HG03439 (cell line): Measurements from ENCODE around the gene BLOC1S2.
"Not testable (repeated sequence)": the region's sequence is repeated elsewhere in the genome, so short reads cannot be mapped to it uniquely, and the experiment has no call there.

Experiments
- ATAC-seq: cut with Tn5 transposase; IDR thresholded peaks from one replicate; pipeline ENCODE4 v1.9.1; 2021; ENCODE audit warnings: mild to moderate bottlenecking, moderate library complexity; ENCODE audit not compliant: unreplicated experiment

Gene BLOC1S2

DNA sequence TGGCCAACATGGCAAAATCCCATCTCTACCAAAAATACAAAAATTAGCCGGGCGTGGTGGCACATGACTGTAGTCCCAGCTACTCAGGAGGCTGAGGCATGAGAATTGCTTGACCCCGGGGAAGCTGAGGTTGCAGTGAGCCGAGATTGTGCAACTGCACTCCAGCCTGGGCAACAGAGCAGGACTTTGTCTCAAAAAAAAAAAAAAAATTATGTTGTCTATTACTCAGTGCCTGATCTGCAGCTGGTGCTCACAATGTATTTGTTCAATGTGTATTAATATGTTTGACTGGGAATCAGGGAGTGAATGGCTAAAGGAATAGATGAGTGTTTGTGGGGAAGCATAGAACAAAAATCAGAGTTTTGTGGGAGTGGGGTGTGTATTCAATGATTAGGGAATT lies 5.8 kb upstream of the BLOC1S2 start:
- not testable (repeated sequence) for ATAC-seq

DNA sequence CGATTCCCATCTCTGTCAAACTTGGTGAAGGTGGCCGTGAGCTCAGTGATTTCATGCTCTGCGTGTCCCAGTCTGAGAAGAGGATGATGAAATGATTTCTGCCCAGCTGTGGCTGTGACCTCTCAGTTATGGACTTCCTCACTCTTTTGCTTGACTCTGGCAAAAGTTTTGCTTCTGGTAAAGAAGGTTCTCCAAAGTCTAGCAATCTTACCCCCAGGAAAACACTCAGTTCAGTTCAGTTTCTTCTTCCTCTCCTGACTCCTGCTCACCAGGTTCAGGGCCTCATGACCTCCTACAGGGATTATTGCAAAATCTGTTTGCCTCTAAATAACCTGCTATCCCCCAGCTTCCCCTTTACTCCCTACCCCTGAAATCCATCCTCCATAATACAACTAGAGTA lies 4.9 kb upstream of the BLOC1S2 start:
- ATAC-seq, result no peak

DNA sequence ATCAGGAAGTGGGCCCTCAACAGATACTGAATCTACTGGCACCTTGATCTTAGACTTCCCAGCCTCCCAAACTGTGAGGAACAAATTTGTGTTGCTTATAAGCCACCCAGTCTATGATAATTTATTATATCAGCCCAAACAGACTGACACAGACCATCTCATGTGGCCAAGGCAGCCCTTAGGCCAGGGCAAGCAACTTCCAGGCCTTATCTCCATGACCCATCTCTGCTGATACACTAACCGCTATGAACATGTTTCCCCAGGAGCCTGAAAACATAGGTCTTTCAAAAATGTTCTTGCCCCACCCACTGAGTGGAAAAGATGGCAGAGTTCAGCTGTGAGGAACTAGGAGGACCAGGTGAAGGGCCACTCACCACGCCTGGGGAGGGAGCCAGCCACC lies 3.2 kb upstream of the BLOC1S2 start:
- ATAC-seq, result no peak

DNA sequence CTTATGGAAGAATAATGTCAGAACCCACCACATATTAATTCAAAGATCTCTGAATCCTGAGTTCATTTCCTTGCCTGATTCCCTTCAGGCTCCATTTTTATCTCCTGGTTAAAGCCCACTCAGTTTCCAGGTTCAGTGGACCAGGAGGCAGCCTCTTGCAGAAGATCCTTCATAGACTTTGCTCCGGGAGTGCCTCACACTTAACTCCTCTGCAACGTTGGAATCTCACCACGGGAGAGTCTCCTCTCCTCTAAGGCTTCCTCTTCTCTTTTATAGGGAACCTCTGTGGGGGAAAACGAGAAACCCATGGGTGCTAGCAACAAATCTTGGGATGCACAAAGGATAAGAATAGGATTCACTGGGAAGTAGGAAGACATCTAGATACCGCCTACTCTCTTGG lies 1.7 kb upstream of the BLOC1S2 start:
- no peak for ATAC-seq

DNA sequence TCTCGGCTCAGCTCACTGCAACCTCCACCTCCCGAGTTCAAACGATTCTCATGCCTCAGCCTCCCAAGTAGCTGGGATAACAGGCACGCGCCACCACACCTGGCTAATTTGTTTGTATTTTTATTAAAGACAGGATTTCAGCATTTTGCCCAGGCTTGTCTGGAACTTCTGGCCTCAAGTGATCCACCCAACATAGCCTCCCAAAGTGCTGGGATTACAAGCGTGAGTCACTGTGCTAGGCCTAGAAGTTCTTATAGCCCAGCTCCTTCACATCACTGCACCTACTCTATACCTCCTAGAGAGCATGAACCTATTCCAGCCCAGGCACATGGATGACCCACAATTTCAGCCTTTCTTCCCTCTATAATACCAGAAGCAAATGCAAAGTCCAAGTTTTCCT lies 1.3 kb upstream of the BLOC1S2 start:
- no peak for ATAC-seq

DNA sequence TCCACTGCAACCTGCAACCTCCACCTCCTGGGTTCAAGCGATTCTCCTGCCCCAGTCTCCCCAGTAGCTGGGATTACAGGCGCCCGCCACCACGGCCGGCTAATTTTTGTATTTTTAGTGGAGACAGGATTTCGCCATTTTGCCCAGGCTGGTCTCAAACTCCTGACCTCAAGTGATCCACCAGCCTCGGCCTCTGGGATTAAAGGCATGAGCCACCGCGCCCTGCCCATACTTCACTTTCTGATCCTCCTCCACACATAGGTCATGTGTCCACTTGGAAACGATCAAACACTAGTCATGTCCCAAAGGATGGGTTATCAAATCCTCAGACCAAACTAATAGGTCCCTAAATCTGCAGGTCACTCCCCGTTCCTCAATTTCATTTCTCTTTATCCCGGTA lies 1.2 kb downstream of the BLOC1S2 start:
- not testable (repeated sequence) for ATAC-seq

DNA sequence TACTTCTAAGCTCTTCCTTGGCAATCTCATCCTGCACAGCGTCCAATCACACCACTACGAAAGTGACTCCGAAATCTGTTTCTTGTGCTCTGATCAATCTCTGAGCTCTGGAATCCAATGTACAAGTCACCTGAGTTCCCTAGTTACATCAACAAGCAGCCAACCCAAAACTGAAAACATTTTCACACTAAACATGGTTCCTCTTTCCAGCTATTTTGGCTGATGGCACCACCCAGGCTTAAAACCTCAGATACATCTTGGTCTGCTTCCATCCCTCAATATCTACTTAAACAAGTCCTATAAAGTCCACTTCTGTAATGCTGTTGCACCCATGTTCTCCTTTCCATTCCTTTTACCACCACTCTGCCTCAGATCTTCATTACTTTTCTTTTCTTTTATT lies 3.6 kb downstream of the BLOC1S2 start:
- no peak for ATAC-seq

DNA sequence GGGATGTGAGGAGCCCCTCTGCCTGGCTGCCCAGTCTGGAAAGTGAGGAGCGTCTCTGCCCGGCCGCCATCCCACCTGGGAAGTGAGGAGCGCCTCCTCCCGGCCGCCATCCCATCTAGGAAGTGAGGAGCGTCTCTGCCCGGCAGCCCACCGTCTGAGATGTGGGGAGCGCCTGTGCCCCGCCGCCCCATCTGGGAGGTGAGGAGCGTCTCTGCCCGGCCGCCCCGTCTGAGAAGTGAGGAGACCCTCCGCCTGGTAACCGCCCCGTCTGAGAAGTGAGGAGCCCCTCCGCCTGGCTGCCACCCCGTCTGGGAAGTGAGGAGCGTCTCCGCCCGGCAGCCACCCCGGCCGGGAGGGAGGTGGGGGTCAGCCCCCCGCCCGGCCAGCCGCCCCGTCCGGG lies 9.5 kb downstream of the BLOC1S2 start:
- not testable (repeated sequence) for ATAC-seq

DNA sequence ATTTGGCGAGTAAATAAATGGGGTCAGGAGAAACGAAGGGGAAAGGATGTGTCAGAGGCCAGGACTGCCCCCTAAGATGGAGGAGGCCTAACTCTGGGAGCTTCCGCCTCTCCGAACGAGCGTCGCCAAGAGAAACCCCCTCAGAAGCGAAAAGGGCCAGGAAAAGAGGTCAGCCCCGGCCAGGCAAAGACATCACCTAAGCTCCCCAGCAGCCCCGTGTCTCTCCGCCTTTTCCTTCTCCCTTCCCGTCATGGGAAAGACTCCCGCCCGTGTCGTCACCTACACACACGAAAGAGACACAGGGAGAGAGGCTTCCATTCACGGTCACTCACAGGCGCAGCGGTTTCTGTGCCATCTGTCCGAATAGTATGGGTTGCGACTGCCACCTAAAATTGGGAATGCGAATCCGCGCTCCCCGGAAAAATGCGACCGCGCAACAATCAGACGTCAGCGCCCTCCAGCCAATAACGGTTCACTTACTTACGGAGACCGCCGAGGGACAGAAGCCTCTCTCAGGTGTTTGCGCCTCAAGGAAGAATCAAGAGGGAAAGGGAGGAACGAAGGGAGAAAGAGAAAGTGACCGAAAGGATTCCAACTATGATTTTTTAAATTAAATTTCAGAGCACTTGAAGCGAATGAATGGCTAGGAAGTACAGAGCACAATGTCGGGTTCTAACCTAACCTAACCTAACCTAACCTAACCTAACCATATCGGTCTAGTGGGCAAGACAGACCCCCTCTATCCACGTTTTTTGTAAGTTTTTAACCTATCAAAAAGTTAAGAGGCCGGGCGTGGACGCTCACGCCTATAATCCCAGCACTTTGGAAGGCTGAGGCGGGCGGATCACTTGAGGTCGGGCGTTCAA lies 19.0 kb downstream of the BLOC1S2 start, which contains the start of gene CWF19L1:
TSS of gene CWF19L1 (minus strand) at position 400 of the 866 bp plus-strand sequence. CDS start at position 355, 45 bp downstream.
- peak; percentile 55 for ATAC-seq

DNA sequence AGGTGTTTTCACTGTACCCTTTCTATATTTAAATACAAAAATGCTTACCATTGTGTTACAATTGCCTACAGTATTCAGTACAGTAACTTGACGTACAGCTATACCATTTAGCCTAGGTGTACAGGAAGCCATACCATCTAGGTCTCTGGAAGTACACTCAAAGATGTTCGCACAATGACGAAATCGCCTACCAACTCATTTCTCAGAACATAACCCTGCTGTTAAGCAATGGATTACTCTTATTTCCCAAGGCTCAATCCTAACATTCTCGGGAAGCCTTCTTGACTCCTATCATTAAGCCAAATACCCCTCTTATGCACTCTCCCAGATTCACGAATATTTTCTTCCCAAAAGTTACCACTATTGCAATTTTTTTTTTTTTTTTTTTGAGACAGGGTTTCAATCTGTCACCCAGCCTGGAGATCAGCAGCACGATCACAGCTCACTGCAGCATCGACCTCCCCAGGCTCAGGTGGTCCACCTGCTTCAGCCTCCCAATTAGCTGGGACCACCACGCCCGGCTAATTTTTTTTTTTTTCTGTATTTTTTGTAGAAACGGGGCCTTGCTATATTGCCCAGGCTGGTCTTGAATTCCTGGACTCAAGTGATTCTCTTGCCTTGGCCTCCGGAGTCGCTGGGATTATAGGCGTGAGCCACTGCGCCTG lies 20.5 kb downstream of the BLOC1S2 start:
- ATAC-seq, result no peak

DNA sequence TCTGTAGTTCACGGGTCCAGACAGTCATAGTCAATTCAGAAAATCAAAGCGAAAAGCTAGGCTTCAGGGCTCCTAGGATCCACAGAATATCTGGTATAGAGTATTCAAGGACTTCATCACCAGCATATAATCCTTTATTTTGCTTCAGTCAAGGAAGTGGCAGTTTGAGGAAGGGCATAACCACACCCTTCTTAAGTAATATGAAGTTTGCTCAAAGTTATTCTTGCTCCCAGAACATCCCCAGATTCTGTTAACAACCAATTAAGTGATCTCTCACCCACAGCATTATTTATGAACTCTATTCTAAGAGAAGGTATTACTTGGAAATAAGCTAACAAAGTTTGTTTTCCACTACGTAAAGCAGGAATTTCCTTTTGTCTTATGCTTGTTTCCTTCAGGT lies 32.3 kb downstream of the BLOC1S2 start:
- no peak for ATAC-seq

DNA sequence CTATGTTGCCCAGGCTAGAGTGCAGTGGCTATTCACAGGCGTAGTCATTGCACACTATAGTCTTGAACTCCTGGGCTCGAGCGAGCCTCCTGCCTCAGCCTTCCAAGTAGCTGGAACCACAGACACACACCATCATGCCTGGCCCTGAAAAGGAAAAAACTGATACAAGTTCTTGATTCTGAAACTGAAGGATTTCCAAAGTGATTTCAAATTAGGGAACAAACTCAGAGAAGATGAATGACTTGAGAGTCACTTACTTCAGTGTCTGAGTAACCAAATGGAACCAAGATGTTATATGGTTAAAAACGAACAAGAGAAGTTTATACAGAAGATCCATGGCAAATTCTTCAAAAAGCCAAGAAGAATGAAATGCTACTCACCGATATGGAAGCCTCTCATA lies 33.4 kb downstream of the BLOC1S2 start:
- ATAC-seq, result no peak

DNA sequence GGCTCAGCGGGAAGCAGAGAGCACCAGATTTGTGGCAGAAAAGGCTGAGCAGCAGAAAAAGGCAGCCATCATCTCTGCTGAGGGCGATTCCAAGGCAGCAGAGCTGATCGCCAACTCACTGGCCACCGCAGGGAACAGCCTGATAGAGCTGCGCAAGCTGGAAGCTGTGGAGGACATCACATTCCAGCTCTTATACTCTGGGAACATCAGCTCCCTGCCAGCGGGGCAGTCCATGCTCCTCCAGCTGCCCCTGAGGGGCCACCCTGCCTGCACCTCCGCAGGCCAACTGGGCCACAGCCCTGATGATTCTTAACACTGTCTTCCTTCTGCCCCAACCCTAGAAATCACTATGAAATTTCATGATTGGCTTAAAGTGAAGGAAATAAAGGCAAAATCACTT lies 37.7 kb downstream of the BLOC1S2 start:
- ATAC-seq, result no peak

DNA sequence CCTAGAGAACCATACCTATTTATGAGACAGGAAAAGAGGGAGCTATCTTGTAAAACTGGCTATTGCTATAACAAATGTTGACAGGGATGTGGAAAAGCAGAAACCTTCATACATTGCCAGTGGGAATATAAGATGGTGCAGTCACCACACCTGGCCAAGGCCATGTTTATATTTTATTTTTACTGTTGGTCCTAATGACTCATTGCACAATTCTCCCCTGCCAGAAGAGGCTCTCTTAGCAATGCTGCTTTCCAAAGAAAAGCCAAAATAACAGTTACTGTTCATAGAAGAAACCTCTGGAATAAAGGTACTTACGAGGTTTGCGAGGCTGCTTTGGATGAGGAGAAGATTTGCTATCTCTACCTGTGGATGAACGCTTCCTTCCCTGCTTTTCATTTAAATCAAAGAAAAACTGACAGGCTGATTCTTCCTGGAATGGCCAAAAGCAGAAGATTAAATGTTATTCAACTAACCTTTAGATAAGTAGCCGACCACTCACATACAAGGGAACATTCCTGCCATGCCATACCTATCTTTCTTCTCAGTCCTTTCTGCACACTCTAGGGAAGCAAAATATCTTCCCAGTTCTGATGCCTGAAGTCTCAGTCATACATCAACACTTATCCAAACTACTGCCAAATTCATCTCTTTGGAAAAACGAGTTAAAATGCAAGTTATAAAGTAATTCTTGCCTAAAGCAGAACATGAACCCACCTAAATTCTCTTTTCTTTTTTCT lies 40.8 kb downstream of the BLOC1S2 start:
- no peak for ATAC-seq

DNA sequence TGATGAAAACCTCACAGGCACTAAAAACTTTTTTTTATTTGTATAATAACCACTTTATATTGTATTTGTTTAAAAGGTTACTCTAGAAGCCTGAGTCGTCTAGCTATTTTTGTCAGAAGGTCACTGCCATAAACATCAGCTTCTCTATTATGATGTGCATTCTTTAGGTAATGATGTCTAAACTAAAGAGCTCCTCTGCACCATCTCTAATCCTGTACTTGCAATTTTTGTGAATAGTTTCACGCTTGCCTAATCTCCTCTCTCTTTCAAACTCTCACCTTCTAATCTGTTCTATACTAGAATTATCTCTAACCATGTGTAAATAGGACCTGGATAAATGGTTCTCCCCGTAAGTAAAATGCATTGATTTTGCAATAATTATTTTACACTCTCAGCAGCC lies 46.6 kb downstream of the BLOC1S2 start:
- ATAC-seq, result no peak

DNA sequence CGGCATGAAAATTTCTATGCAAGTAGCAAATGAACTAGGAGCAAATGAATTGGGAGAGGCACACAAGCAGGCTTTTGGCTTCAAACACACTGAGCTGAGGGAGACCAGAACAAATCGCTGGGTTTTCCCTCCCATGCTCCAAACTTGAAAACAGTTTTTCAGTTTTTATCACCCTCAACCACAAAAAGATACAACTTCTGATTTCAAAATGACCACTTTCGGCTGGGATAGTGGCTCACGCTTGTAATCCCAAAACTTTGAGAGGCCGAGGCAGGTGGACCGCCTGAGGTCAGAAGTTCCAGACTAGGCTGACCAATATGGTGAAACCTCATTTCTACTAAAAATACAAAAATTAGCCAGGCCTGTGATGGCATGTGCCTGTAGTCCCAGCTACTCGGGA lies 48.1 kb downstream of the BLOC1S2 start:
- no peak for ATAC-seq

DNA sequence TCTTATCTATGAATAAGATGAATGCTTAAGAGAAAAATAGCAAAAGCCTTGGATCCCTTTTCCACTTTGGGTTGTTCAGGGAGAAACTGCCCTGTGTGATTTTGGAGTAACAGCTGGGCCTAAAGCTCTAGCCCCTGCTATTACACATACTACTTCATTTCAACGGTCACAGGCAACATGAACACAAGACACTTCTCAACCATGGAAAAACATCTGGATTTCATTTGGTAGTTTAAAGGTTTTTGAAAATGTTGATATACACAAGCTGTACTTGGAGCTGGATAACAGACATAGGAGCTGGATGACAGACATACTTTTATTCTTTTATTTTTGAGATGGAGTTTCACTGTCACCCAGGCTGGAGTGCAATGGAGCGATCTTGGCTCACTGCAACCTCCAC lies 54.4 kb downstream of the BLOC1S2 start:
- ATAC-seq, result no peak

DNA sequence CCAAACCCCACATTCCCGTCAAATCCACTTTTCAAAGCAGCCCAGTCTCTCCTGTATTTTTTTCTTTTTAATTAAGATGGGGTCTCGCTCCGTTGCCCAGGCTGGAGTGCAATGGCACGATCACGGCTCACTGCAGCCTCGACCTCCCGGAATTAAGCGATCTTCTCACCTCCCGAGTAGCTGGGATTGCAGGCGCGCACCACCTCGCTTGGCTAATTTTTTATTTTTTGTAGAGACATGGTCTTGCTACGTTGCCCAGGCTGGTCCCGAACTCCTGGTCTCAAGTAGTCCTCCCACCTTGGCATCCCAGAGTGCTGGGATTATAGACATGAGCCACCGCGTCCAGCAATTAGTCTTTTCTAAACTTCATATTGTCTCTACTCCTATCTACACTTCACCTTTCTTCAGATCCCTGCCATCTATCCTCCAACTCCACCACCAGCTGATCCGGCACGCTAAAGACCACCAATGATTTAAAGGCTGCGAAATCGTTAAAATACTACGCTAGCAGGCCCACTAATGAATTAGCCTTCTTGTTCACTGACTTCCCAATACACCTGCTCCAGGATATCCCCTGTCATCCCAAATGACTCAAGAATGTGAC lies 56.6 kb downstream of the BLOC1S2 start:
- no peak for ATAC-seq

DNA sequence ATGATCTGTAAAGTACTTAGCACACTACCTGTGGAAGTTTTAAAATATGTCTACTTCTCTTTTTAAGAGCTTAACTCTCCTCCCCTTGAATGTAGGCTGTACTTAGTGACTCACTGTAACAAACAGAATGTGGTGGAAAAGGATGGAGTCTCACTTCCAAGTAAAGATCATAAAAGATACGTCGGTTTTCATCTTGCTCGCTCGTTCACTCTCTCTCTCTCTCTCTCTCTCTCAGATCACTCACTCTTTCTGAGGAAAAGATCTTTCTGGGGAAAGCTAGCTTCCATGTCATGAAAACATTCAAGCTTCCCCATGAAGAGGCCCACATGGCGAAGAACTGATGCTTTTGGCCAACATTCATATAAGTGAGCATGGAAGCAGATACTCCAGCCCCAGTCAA lies 62.6 kb downstream of the BLOC1S2 start:
- no peak for ATAC-seq
